Measurements from ENCODE around the gene MEGF11.

Gene MEGF11

GRCh38 chr15:66139591-66140207 lies 113.9 kb downstream of the MEGF11 start:
- no peak overlapping the region for H2AFZ ChIP-seq
- no peaks in the 10 kb centered on the region for H3K36me3 ChIP-seq (ENCODE audit: control insufficient read depth, insufficient read depth, low read length)
- no peaks in the 10 kb centered on the region for H3K27me3 ChIP-seq (ENCODE audit: control insufficient read depth, insufficient read depth, low read length)
- no peak overlapping the region for H3K4me3 ChIP-seq (ENCODE audit: low read depth, low read length)
- no peak overlapping the region for H3K9ac ChIP-seq
- H3K4me2 ChIP-seq (ENCODE audit: low read length), result no peak overlapping the region
- no peaks in the 10 kb centered on the region for H3K79me2 ChIP-seq
- H3K9me3 ChIP-seq (ENCODE audit: control insufficient read depth, low read length), result no peaks in the 10 kb centered on the region
- no peak for TF ChIP-seq CTCF (IDR thresholded peaks at IDR 0.05)
- H3K27ac ChIP-seq, result no peak overlapping the region
- H3K4me1 ChIP-seq, result no peaks in the 10 kb centered on the region

GRCh38 chr15:66138892-66139590 lies 114.5 kb downstream of the MEGF11 start:
- no peak overlapping the region for H3K27ac ChIP-seq
- H3K9ac ChIP-seq, result no peak overlapping the region
- no peaks in the 10 kb centered on the region for H3K4me1 ChIP-seq
- no peaks in the 10 kb centered on the region for H3K27me3 ChIP-seq (ENCODE audit: control insufficient read depth, insufficient read depth, low read length)
- no peak overlapping the region for H2AFZ ChIP-seq
- no peak overlapping the region for H3K4me3 ChIP-seq (ENCODE audit: low read depth, low read length)
- H3K4me2 ChIP-seq (ENCODE audit: low read length), result no peak overlapping the region
- TF ChIP-seq CTCF (IDR thresholded peaks at IDR 0.05), result no peak
- H3K79me2 ChIP-seq, result no peaks in the 10 kb centered on the region
- H3K36me3 ChIP-seq (ENCODE audit: control insufficient read depth, insufficient read depth, low read length), result no peaks in the 10 kb centered on the region
- H3K9me3 ChIP-seq (ENCODE audit: control insufficient read depth, low read length), result no peaks in the 10 kb centered on the region

GRCh38 chr15:66138096-66138783 lies 115.3 kb downstream of the MEGF11 start:
- H3K27me3 ChIP-seq (ENCODE audit: control insufficient read depth, insufficient read depth, low read length), result no peaks in the 10 kb centered on the region
- H3K9me3 ChIP-seq (ENCODE audit: control insufficient read depth, low read length), result no peaks in the 10 kb centered on the region
- H3K27ac ChIP-seq, result no peak overlapping the region
- H3K4me1 ChIP-seq, result no peaks in the 10 kb centered on the region
- H2AFZ ChIP-seq, result no peak overlapping the region
- TF ChIP-seq CTCF (IDR thresholded peaks at IDR 0.05), result no peak
- no peaks in the 10 kb centered on the region for H3K36me3 ChIP-seq (ENCODE audit: control insufficient read depth, insufficient read depth, low read length)
- H3K79me2 ChIP-seq, result no peaks in the 10 kb centered on the region
- no peak overlapping the region for H3K4me2 ChIP-seq (ENCODE audit: low read length)
- no peak overlapping the region for H3K9ac ChIP-seq
- no peak overlapping the region for H3K4me3 ChIP-seq (ENCODE audit: low read depth, low read length)

GRCh38 chr15:66136948-66137347 lies 116.6 kb downstream of the MEGF11 start:
- H3K4me3 ChIP-seq (ENCODE audit: low read depth, low read length), result no peak overlapping the region
- H3K4me1 ChIP-seq, result no peaks in the 10 kb centered on the region
- TF ChIP-seq CTCF (IDR thresholded peaks at IDR 0.05), result no peak
- no peaks in the 10 kb centered on the region for H3K36me3 ChIP-seq (ENCODE audit: control insufficient read depth, insufficient read depth, low read length)
- H3K79me2 ChIP-seq, result no peaks in the 10 kb centered on the region
- H3K27me3 ChIP-seq (ENCODE audit: control insufficient read depth, insufficient read depth, low read length), result no peaks in the 10 kb centered on the region
- no peak overlapping the region for H2AFZ ChIP-seq
- H3K27ac ChIP-seq, result no peak overlapping the region
- H3K9me3 ChIP-seq (ENCODE audit: control insufficient read depth, low read length), result no peaks in the 10 kb centered on the region
- no peak overlapping the region for H3K4me2 ChIP-seq (ENCODE audit: low read length)
- H3K9ac ChIP-seq, result no peak overlapping the region

Data from parathyroid adenoma (tissue), 2 donors.